Measurements from ENCODE around the gene KIFC1.
A peak's percentile ranks its signal among the peaks of the same experiment; 100 is the strongest.

Gene KIFC1

DNA sequence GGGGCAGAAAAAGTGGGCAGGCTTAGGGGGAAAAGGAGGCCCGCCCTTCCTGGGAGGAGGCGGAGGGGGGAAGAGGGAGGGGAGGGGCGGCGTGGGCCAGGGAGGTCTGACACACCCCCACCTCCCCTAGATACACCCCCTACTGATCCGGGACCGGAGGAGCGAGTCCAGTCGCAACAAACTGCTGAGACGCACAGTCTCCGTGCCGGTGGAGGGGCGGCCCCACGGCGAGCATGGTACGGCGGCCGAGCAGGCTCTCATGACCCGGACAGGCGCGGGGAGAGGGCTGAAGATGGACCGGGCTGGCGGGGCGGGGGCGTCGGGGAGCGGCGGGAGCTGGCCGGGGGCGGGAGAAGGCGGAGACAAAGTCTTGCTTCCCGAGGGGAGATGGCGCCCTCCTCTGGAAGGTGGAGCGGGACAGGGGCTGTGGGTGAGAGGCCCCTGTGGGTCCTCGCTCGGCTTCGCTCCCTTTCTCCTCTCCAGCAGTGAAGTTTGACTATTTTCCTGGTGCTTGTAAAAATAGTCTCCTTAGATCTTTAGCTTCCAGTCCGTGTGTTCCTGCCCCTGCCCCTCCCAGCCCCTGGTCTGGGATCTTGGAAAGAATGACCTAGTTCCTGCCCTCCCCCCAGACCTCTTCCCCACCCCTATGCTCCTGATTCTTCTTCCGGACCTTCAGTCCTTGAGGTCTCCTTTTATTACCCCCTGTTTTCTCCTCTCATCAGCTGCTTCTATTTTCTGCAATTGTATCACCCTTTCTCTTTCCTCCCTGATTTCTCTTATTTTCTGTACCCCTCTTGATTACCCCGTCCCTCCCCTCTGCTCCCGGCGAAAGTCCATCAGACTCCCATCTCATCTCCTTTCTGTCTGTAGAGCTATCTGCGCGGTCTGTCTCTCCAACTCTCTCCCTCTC, 34.3 kb downstream of the KIFC1 start:
- DNase-seq (ENCODE audit: low read depth): peak; percentile 71

DNA sequence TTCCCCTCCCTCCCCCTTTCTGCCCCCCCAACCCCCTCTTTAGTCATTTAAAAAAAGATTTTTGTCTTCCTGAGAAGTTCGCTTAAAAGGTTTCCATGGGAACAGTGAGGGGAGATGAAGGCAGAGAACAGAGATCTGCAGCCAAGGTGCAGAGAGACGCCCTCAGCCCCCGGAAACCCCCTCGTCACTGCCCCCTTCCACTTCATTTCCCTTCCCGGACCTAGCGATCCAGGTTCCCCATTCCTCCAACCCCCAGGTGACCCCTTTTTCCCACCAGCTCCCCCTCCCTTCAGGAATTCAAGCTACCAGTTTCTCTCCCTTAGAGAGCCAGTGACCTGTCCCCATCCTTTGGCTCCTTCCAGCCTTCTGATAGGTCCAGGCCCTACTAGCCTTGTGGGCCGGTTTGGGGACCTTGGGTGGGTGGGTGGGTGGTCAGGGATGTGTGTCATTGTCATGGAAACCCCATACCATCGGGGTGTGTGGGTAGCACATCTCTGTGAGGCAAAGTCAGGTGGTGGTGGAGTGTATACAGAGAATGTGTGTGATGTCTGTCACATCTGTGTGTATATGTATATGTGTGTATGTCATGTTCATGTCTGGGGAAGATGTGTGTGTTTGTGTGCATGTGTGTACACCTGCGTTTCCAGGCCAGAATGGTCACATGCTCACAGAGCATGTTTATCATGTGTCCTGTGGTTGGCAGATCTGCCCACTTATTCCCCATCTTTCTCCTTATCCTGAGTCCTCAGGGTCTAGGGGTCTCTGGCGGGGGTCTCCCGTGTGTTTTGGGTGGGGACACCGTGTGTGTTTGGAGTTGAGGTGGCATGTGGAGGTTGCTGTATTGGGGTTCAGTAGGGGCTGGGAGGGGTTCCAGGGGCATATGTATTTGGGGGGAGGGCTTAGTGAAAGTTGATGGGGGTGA, 35.2 kb downstream of the KIFC1 start:
- no peak for DNase-seq (ENCODE audit: low read depth)

DNA sequence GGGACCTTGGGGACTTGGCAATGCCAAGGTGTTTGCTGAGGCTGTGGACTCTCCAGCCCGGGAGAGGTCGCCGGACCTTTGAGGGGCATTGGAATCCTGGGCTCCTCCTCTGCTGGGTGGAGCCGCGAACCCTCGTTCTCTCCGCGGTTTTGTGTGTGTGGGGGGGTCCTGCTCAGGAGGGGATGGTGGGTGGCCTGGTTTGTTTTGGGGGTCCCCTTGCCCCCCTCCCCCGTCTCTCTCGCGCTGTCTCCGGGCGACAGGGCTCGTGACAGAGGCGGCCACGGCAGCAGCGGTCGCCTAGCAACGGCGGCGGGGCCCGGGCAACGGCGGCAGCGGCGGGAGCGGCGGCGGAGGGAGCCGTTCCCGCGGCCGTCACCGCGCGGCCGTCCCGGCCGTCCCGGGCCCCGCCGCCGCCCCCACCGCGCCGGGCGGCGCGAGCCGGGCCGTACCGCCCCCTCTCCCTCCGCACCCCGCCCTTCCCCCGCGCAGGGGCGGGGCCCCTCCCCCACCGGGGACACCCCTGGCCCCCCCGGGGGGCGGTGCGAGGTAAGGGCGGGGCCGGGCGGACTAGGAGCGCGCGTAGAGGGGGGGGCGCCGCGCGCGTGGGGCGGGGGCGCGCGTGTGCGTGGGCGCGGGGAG, 36.1 kb downstream of the KIFC1 start:
- peak; percentile 45 for DNase-seq (ENCODE audit: low read depth)

DNA sequence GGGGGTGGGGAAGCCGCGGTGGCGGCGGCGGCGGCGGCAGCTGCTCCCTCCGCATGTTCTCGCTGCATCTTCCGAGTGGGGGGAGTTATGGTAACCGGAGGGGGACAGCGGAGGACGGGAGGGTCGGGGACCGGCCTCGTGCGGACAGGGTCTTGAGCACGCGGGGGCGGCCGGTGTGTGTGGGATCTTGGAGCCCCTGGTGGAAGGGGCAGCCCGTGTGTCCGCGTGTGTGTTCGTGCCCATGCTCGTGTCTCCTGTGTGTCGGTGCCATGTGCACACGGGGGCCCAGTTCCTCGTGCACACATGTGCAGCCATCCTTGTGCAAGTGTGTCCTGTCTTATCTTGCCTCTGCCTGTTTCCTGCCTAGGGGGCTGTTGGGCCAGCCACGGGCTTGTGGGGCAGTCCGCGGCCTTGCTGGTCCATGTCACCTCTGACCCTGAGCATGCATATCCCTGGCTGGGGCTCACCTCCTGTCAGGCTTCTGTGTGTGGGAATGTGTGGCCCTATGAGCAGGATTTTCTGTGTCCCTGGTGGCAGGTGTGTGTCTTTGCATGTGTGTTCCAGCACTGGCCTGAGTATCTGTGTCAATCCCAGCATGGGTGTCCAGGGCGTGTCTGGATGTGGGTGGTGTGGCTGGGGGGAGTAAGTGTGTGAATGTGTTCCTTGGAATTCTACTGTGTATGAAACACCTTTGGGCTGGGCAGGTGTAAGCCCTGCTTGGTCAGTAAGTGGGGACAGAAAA, 36.8 kb downstream of the KIFC1 start:
- no peak for DNase-seq (ENCODE audit: low read depth)

DNA sequence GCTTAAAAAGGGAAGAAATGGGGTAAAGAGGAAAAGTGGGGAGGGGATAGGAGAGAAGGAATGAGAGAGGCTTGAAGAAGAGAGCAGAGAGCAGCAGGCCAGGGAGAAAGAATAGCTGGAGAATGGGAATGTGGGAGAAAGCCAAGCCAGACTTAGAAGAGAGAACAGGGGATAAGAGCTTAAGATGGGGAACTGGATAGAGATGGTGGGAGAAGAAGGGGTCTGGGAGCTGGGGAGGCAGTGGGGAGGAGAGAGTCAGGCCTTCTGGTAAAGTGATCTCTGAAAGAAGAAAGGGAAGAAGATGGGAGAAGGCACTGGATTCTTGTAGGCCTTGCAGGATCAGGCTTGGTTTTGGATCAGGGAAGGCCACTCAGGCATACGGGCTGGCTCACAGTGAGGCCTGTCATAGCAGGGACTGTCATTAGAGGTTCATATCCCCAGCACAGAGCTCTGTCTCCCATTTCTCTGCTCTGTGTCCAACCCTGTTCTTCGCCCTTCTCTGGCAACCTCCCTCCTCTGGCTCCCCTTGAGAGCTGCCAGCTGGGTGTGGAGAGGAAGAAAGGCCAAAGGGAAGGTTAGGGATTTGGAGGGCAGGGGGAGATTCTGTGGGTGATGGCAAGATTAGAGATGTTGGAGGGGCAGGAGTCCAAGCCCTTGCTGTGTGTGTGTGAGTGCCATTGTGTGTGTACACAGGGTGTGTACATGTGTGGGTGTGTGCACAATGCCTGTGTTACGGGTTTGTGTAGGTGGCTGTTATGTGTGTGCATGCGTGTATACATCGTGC, 37.5 kb downstream of the KIFC1 start:
- DNase-seq (ENCODE audit: low read depth): no peak

DNA sequence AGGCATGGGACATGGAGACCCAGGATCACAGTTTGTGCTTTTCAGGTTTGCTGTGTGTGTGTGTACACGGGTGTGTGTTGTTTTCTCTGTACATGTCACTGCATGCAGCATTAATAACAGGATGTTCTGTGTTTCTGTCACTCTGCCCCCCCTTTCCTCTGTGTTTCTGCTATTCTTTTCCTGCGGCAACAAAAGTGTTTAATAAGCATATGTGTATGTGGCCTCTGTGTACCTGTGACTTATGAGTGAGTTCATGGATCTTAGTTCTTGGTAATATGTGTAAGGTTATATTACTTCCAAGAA, 38.1 kb downstream of the KIFC1 start:
- DNase-seq (ENCODE audit: low read depth): no peak

DNA sequence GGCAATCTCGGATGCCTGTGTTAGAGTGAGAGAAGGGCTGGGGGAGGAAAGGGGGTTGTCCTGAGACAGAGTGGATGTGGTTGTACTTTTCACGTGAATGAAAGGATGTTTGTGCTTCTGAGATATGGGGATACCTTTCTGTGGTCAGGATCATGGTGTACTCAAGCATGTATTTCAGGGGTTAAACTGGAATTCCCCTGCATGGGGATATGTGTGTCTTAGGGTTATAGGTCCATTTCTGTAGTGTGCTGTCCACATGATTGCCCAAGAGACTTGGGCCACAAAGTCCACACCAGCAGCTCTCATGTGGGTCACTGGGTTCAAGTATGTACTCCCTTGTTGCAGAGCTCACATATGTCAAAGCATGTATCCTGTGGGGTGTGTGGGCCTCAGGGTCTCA, 38.7 kb downstream of the KIFC1 start:
- no peak for DNase-seq (ENCODE audit: low read depth)

DNA sequence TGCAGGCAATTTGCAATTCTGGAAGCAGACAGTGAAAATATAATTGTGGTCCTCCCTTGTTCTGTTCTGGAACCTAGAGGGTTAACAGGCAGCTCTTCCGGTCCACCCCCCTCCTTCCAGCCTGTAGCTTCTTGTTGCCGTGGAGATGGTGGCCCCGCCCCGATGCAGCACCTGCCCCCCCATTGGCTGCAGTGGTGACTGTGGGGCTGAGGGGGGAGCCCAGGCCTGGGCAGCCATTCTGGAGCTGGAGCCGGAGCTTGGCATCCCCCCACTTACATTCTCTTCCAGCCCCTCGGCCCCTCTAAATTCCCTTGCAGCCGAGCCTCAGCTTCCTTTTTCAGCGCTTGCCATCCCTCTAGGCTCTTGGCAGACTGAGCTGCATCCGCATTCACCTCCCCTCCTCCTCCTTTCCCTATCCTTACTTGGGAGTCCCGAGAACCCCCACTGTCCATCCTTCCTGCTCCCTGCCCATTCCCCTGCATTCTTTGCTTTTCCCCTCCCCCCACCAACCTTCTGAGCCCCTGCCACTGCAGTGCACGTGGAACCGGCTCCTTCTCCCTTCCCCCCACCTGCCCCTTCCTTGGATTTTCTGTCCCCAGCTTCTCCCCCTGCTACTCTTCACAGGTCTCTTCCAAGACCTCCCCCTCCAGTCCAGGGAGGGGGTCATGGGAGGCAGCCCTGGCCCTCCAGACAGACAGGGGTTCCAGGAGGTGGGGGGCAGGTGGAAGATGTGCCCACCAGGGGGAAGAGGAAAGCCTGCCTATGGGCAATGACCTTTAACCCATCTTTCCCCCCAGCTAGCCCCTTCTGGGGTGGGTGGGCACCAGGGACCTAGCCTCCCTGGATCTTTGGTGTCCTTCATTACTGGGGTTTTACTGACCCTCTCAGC, 39.6 kb downstream of the KIFC1 start:
- DNase-seq (ENCODE audit: low read depth): peak; percentile 72

DNA sequence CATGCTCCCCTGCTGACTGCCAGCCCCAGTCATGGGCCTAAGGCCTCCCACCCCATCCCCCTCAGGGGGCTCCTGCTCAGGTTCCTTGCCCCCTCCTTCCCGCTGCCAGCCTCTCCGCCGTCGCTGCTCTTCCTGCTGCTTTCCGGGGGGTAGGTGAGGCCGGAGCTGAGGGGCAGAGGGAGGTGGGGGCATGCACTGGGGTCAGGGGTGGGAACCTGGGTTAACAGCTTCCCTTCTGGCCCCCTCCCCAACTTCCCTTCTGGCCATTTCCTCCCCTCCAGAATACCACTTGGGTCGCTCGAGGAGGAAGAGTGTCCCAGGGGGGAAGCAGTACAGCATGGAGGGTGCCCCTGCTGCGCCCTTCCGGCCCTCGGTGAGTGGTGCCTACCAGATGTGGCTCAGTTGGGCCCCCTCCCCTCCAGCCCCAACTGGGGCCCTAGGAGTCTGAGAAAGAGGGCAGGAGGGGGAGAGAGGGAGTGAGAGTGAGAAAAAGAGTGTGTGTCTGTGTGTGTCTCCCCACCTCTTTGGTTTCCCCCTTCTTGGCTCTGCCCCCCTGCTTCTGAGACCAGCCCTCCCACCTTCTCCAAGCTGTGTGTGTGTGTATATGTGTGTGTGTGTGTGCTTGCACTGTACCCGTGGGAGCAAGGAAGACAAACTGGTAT, 40.4 kb downstream of the KIFC1 start:
- no peak for DNase-seq (ENCODE audit: low read depth)

DNA sequence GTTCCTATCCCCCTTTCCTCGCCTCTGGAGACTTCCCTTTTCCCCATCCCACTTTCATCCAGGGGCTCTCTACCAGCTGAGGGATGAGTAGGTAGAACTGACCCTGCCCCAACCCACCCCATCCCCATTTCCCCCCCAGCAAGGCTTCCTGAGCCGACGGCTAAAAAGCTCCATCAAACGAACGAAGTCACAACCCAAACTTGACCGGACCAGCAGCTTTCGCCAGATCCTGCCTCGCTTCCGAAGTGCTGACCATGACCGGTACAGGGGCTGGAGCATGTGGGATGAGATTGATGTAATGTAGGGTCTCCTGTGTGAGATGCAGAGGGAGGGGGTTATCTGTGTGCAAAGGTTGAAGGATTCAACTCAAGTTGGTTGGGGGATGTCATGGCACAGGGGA, 40.9 kb downstream of the KIFC1 start:
- no peak for DNase-seq (ENCODE audit: low read depth)

DNA sequence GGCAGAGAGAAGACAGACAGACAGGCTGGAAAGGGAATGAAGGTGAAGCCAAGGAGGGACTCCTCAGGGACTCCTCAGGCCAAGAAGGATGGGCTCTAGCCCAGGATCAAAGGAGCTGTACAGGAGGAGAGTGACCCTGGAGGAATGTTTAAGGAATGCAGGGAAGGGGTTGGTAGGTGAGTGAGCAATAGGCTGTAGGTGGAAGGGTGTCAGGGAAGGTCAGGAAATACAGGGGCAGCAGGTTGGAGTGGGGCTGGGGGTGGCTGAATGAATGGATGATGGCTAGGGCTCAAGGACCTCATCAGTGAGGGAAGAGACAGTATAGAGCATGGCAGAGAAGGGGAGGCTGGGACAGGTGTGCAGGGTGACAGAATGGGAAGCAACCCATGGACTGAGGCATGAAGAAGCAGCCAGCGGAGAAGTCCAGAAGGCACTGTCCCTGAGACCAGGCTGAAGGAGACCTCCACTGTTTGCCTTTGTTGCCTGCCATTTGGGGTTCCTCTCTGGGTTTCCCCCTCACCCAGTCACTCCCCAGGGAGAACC, 41.4 kb downstream of the KIFC1 start:
- no peak for DNase-seq (ENCODE audit: low read depth)

DNA sequence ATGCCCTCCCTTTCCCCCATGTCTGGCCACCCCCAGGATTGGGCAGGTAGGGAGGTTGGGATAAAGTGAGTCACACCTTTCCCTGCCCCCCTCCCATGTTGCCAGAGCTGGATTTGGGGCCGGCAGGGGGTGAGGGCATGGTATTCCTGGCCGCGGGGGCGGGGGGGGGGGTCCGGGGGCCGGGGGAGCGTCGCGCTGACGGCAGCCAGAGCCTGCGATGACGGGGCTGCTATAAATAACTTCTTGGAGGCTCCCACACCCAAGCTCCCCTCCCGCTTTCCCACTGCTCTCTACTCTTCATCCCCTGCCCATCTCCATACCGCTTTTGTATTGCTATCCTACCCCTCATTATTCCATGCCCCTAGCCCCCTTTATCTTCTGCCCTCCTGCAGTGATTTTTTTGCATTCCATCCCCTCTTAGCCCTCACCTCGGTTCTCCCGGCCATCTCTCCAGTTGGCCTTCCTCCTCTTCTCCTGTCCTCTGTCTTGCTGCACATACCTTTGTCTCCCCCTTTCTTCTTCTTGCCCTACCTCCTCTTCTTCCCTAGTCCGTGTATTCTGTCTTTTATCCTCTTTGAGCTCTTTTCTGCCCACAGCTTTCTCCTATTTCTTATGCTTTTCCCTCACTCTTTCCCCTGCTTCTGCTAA, 42.0 kb downstream of the KIFC1 start:
- no peak for DNase-seq (ENCODE audit: low read depth)

DNA sequence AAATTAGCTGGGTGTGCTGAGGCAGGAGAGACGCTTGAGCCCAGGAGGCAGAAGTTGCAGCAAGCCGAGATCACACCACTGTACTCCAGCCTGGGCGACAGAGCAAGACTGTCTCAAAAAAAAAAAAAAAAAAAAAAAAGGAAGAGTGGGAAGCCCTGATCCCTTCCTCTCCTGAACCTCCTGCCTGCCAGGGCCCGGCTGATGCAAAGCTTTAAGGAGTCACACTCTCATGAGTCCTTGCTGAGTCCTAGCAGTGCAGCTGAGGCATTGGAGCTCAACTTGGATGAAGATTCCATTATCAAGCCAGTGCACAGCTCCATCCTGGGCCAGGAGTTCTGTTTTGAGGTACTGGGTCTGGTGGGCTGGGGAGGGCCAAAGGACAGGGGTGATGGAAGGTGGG, 43.3 kb downstream of the KIFC1 start:
- no peak for DNase-seq (ENCODE audit: low read depth)

DNA sequence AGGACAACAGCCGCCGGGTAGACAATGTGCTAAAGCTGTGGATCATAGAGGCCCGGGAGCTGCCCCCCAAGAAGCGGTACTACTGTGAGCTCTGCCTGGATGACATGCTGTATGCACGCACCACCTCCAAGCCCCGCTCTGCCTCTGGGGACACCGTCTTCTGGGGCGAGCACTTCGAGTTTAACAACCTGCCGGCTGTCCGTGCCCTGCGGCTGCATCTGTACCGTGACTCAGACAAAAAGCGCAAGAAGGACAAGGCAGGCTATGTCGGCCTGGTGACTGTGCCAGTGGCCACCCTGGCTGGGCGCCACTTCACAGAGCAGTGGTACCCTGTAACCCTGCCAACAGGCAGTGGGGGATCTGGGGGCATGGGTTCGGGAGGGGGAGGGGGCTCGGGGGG, 46.0 kb downstream of the KIFC1 start:
- DNase-seq (ENCODE audit: low read depth): no peak

DNA sequence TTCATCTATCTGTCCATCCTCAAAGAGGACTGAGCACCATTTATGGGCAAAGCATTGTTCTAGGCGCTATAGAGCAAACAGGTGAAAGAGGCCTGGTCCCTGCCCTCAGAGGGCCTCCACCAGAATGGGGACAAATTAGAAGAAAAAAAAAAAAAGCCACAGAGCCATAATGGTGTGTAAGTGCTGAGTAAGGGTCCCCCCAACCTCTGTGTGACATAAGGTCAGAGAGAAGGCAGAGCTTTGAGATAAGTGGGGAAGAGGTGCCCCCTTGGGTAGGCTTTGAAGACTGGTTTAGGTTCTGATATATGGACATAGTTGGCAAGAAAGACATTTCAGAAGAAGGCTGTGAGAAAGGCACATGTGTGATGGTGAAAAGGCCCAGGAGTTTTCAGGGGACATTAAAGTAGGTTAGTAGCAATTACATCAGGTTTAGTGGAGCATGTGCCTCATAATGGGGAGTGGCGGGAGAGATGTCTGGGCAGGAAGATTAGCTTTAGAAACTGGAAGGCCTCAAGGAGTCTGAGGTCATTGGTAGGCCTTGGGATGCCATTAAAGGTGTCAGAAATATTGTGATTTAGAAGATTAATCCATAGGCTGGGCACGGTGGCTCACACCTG, 47.5 kb downstream of the KIFC1 start:
- no peak for DNase-seq (ENCODE audit: low read depth)

DNA sequence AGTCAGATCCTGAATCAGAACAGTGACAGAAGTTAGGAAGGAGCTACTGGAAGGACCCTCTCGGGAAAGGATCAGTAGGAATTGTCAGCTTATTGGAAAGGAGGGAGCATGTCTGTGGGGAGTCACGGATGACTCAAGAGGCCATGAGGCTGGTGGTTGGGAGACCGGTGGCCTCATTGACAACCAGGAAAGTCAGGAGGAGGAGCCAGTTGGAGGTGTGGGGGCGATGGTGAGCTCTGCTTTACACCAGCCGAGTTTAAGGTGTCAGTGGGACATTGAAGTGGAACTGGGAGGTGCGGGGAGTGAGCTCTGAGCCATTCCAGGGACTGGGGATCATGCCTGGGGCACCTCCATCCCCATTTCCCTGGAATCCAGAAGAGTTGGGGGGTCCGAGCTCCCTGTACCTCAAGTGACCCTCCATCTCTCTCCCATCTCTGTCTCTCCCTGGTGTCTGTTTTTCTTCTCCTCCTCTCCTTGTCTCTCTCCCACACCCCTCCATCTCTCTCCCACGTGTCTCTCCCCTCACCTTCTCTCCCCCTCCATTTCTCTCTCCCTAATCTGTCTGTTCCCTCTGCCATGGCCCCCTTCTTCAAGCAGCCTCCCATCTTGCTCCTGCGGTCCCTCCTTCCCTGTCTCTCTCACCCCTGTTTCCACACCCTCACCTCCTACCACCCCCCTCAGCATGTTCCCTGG, 48.5 kb downstream of the KIFC1 start:
- DNase-seq (ENCODE audit: low read depth): no peak

DNA sequence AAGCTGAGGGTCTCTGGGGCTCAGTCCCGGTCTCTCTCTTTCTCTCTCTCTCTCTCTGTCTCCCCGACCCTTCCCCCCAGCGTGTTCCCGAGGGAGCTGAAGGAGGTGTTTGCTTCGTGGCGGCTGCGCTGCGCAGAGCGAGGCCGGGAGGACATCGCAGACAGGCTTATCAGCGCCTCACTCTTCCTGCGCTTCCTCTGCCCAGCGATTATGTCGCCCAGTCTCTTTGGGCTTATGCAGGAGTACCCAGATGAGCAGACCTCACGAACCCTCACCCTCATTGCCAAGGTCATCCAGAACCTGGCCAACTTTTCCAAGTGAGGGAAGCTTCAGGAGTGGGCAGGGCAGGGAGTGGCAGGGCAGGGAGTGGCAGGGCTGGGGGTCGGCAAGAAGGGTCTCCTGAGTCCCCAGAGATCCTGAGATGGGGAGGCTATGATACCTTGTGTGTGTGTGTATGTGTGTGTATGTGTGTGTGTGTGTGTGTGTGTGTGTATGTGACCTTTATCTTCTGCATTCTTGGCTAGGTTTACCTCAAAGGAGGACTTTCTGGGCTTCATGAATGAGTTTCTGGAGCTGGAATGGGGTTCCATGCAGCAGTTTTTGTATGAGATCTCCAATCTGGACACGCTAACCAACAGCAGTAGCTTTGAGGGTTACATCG, 49.2 kb downstream of the KIFC1 start:
- DNase-seq (ENCODE audit: low read depth): no peak
